Skeletal muscle satellite cell (primary cell): ENCODE results near the gene TMEM184A.
A peak's percentile ranks its signal among the peaks of the same experiment; 100 is the strongest.

Experiments
- H3K27me3 ChIP-seq: 2 replicates; pipeline ENCODE4 v1.7.0; 2013; ENCODE audit warnings: low read length; ENCODE audit not compliant: control insufficient read depth, insufficient read depth
- H3K36me3 ChIP-seq: 2 replicates; pipeline ENCODE4 v1.7.0; 2013; ENCODE audit warnings: mild to moderate bottlenecking, control low read depth, low read length; ENCODE audit not compliant: insufficient read depth
- H3K4me1 ChIP-seq: 2 replicates; pipeline ENCODE4 v1.7.0; 2013; ENCODE audit warnings: low read length; ENCODE audit not compliant: control insufficient read depth, insufficient read depth
- H3K4me2 ChIP-seq: 2 replicates; pipeline ENCODE4 v1.7.0; 2013; ENCODE audit warnings: mild to moderate bottlenecking, low read length
- H3K4me3 ChIP-seq: 2 replicates; pipeline ENCODE4 v1.7.0; 2013; ENCODE audit warnings: low read length
- H3K9ac ChIP-seq: 2 replicates; pipeline ENCODE4 v1.7.0; 2013; ENCODE audit warnings: mild to moderate bottlenecking, low read depth, low read length, moderate library complexity
- H3K9me3 ChIP-seq: replicated peaks from 2 replicates; pipeline ENCODE4 v1.7.0; 2013; ENCODE audit warnings: mild to moderate bottlenecking, control low read depth, low read length

The TMEM184A gene

DNA sequence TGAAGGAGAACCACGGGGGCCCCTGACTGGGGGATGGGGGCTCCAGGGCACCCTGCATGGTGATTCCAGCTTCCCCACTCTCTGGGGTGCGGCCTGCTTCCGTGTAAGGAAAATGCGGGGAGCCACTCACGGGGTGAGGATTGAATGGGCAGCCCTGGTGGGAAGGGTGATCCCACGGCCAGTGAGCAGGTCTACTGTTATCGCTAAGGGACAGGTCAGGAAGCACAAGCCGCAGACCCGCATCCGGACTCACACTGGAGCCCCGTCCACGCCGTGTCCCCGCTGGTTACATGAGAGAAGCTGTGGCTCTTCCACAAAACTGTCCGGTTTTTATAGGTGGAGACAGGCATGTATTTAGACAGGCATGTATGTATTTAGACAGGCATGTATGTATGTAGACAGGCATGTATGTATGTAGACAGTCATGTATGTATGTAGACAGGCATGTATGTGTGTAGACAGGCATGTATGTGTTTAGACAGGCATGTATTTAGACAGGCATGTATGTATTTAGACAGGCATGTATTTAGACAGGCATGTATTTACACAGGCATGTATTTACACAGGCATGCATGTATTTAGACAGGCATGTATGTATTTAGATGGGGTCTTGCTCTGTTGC, 8.1 kb upstream of the TMEM184A start:
- no peaks in the 10 kb centered on the region for H3K36me3 ChIP-seq
- H3K27me3 ChIP-seq = no peaks in the 10 kb centered on the region
- no peak overlapping the region for H3K9ac ChIP-seq
- H3K4me3 ChIP-seq = no peak overlapping the region
- H3K4me1 ChIP-seq = peaks cover 34% of the 10 kb centered on the region
- H3K9me3 ChIP-seq = no peaks in the 10 kb centered on the region
- no peak overlapping the region for H3K4me2 ChIP-seq

DNA sequence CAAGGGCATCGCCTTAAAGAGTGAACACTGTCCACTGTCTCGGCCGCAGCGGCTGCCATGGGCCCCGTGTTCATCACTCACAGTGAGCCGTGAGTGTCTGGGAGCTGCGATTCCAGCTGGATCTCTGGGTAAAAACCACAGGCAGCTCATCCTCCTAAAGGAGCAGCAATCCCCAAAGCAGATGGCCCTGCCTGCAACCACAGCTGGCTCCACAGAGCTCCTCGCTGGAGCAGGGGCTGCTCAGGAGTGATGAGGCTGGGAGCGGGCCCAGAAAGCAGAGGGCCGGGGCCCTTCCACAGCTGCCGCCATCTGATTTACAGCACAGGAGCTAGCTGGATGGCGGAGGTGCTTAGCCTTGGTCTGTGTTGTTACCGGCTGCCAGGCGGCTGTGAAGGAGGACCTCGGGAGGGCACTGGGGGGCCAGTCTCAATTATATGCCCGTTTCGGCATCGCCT, 6.6 kb upstream of the TMEM184A start:
- Histone ChIP-seq H3K36me3 (no peaks in the 10 kb centered on the region), H3K4me1 (peaks cover 27% of the 10 kb centered on the region), H3K27me3 (no peaks in the 10 kb centered on the region), H3K9ac (no peak overlapping the region), H3K4me2 (no peak overlapping the region), H3K9me3 (no peaks in the 10 kb centered on the region), H3K4me3 (no peak overlapping the region)

DNA sequence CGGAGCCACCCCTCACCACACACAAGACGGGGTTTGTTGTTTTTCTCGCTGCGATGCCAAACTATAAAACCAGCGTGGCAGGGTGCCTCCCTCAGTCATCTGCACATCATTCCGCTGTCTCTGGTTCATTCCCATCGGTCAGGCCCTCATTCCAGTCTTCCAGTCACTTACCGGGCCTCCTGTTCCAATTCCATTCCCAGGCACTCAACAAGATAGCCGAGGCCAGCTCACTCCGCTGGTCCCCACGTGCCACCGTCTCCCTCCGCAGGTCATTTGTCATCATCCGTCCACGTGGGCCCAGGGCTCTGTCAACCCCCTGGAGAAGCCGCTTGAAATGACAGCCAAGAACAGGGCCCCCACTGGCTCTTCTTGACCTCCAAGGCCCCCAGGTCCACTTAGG, 6.1 kb upstream of the TMEM184A start:
- Histone ChIP-seq H3K4me1 (peaks cover 22% of the 10 kb centered on the region), H3K27me3 (no peaks in the 10 kb centered on the region), H3K9ac (no peak overlapping the region), H3K4me2 (no peak overlapping the region), H3K4me3 (no peak overlapping the region), H3K9me3 (no peaks in the 10 kb centered on the region), H3K36me3 (no peaks in the 10 kb centered on the region)

DNA sequence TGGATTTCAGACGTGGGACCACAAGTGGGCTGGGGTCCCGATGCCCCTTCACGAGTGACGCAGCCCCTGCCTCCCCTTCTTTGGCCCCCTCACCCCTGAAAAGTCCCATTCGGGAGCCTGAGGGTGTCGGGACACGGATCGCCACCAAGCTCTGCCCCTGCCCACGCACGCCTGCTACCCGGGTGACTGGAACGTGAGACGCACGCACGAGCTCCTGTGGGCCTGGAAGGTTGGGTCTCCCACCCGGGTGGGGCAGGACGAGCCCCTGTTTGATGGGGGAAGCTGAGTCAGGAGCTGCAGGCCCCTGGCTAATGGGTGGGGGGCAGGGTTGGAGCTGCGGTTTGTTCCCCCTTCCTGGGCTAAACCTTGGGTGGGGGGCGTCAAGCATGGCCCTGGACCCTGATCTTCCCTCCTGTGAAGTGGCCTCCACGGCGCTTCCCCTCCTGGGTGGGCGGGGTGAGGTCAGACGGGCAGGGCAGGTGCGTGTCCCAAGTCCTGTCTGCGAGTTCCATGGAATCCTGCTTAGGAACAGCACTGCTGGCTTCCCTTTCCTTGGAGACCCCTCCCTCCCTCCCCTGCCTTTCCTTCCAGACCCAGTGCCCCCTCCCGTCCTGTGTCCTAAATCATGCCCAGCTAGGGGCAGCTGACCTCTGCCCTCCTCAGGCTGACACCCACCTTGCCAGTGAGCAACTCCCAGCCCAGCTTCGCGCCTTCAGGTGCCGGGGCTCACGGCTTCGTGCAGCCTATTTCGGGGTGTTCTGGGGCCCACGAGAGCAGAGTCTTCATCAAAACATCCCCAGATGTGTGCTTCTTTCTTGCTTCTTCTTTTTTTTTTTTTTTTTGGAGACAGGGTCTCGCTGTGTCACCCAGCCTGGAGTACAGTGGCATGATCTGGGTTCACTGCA, 5.3 kb upstream of the TMEM184A start:
- no peak overlapping the region for H3K4me2 ChIP-seq
- no peaks in the 10 kb centered on the region for H3K9me3 ChIP-seq
- peaks cover 15% of the 10 kb centered on the region for H3K4me1 ChIP-seq
- H3K4me3 ChIP-seq = no peak overlapping the region
- no peak overlapping the region for H3K9ac ChIP-seq
- H3K36me3 ChIP-seq = no peaks in the 10 kb centered on the region
- H3K27me3 ChIP-seq = no peaks in the 10 kb centered on the region

DNA sequence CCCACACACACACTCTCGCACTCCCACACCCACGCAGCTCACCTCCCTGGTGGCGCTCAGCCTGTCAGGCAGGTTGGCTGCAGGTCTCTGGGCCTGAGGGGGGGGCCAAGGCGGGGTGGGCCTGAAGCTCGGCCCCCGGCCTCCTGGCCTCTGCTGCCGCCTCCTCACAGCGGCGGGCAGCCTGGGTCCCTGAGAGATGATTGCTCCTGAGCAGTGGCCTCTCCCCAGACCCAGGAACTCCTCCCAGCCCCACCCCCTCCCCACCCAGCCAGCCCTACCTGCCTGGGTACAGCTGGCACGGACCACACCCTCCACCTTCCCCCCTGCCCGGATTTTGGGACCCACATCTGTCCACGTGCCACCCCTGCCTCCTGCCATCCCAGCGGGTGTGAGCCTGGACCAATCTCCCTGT, 4.6 kb upstream of the TMEM184A start:
- Histone ChIP-seq H3K9ac (no peak overlapping the region), H3K4me1 (peaks cover 21% of the 10 kb centered on the region), H3K27me3 (no peaks in the 10 kb centered on the region), H3K4me2 (no peak overlapping the region), H3K9me3 (no peaks in the 10 kb centered on the region), H3K4me3 (no peak overlapping the region), H3K36me3 (no peaks in the 10 kb centered on the region)

DNA sequence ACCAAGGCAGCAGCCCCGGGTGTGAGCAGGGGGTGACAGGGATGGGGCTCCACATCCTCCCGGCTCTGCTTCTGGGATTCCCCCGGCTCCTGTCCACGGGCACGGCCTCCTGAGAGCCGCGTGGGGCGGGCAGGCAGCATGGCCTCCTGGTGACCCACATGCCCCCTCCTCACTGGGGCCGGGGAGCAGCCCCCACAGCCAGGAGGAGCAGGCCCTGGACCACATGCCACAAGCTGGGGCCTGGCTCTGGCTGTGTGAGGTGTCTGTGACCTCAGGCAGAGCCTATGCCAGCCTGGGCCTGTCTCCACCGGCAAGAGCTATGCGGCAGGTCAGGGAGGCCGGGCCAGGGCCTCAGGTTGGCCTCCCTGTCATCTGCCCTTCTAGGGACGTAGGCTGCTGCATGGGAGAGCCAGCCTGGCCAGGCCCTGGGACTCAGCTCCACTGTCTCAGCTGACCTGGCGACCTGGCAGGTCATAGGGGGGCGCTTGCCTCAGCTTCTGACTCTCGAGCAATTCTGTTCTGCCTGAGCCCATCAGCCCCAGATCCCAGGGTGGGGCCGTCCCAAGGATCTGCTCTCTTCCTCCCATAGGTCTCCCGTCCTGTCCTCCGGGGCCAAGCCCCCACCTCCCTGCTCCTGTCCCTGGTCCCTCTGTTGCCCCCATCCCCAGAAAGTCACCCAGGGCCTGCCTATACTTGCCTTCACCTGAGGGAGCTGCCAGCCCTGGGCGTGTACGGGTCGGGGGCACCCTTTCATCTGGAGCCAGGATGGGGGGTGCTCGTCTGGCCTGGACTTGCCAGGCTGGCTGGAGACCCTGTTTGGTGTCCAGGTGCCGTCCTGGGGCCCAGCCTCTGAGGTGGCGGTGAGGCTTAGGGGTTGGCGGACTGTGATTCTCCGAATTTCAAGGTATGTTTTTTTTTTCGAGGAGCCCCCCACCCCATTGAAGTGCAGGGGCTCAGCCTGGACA, 3.9 kb upstream of the TMEM184A start:
- peaks cover 29% of the 10 kb centered on the region for H3K4me1 ChIP-seq
- H3K27me3 ChIP-seq = no peaks in the 10 kb centered on the region
- H3K9me3 ChIP-seq = no peaks in the 10 kb centered on the region
- no peak overlapping the region for H3K9ac ChIP-seq
- no peak overlapping the region for H3K4me2 ChIP-seq
- no peak overlapping the region for H3K4me3 ChIP-seq
- H3K36me3 ChIP-seq = no peaks in the 10 kb centered on the region

DNA sequence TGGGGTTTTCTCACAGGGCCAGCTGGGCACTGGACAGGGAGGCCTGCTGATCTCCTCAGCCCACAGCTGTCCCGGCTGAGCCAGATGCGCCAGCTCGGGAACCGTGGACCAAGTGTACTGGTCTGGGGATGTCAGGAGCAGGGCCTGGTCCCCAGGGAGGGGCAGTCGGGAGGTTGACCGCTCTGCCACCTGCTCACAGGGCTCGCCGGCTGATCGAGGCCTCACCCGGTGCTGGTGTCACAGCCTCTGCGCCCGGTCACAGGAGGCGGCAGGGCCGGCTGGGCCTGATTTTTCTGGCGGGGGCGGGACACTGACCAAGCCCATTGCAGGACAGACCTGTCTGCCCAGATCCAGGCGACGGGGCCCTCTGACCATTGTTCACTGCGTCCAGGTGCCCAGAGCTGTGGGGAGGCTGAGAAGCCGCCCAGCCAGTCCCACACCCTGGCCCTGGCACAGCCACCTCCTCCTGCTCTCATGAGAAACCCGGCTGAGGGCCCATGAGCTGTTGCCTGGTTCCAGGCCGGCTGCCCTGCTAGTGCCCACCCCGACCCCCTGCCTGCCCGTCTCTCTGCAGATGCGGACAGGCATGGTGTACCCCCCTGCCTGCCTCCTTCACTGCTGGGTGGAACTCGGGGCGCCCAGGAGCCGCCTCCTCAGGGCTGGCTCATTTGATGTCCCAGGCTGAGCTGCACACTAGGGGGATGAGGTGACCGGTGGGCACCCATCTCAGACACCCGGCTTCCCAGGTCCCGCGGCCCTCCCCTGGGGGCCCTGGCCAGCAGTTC, 3.0 kb upstream of the TMEM184A start:
- no peaks in the 10 kb centered on the region for H3K27me3 ChIP-seq
- no peak overlapping the region for H3K9ac ChIP-seq
- no peak overlapping the region for H3K4me2 ChIP-seq
- H3K36me3 ChIP-seq = no peaks in the 10 kb centered on the region
- no peak overlapping the region for H3K4me3 ChIP-seq
- H3K9me3 ChIP-seq = no peaks in the 10 kb centered on the region
- peaks cover 23% of the 10 kb centered on the region for H3K4me1 ChIP-seq

DNA sequence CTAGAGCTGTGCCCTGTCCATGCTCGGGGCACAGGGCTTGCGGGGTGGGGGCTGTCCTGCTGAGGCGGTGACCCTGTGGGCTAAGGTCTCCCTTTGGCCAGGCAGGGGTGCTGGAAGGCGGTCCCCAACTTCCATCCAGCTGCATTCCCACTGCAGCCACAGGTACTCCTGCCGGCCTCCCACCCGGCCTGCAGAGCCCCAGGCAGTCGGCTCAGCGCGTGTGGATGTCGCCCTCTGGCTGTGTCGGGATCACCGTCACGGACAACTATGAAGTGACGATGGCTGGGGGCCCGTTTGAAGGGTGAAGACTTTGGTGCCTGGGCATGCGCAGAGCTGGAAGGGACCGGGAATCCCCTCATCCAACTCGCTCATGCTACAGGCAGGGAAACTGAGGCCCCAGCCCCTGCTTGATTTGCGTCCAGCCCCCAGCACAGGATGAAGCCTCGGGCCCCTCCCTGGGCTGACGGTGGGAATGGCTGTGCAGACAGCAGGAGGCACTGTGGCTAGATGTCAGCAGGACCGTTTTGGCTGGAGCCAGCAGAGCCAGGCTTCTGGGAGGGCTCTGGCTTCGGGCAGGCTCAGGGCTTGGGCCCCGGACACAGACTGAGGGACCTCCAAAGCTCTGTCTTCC, 2.3 kb upstream of the TMEM184A start:
- H3K4me1 ChIP-seq = peaks cover 23% of the 10 kb centered on the region
- no peaks in the 10 kb centered on the region for H3K9me3 ChIP-seq
- H3K4me3 ChIP-seq = no peak overlapping the region
- no peak overlapping the region for H3K9ac ChIP-seq
- H3K27me3 ChIP-seq = no peaks in the 10 kb centered on the region
- peak overlapping the region; percentile 27 for H3K4me2 ChIP-seq
- H3K36me3 ChIP-seq = no peaks in the 10 kb centered on the region

DNA sequence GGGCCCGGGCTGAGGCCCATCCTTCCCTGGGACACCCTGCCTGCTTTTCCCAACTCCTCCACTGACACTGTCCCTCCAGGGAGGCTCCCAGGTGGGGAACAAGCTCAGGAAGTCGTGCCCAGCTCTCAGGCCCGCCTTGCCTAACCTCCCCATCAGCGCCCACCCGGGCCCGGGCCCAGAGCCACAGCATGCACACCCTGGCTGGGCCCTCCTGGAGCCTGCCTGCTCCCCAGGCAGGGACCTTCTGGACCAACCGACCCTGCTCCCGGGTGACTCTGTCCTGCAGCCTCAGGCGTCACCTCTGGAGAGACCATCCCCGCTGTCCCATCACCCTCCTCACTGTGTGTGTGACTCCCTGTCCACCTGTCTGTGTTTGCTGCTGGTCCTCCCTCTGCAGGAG, 1.8 kb upstream of the TMEM184A start:
- Histone ChIP-seq H3K9me3 (no peaks in the 10 kb centered on the region), H3K9ac (no peak overlapping the region), H3K4me2 (no peak overlapping the region), H3K36me3 (no peaks in the 10 kb centered on the region), H3K27me3 (no peaks in the 10 kb centered on the region), H3K4me1 (peaks cover 23% of the 10 kb centered on the region), H3K4me3 (no peak overlapping the region)

DNA sequence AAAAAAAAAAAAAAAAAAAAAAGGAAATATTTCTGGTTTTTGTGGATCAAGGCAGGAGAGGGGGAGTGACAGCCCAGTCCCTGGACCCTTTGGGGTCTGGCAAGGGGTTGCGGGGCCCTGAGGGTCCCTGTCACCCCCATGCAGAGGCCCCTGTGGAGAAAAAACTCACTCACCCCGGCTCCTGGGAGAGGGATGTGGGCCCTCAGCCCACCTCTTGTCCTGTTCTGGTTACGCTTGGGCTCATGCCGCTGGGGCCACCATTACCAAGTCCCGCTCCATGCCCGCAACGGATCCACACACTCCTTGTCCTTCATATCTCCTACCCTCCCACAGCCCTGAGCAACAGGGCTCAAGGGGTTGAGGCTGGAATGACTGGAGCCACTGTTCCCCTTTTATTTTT, 1.0 kb upstream of the TMEM184A start:
- Histone ChIP-seq H3K36me3 (no peaks in the 10 kb centered on the region), H3K9me3 (no peaks in the 10 kb centered on the region), H3K4me3 (no peak overlapping the region), H3K4me2 (no peak overlapping the region), H3K27me3 (no peaks in the 10 kb centered on the region), H3K9ac (no peak overlapping the region), H3K4me1 (peaks cover 23% of the 10 kb centered on the region)
